Kidney (tissue), 22 donors: ENCODE measurements around the gene SPRR1A. TPM values are rescaled to one million over a fixed set of nuclear protein-coding genes. Genes with fewer than 3 reads are reported as not detected.

Experiments used
- DNase-seq, 5 donors: peaks; one replicate each; pipeline ENCODE4 v3.0.0-alpha.2; 2013 to 2020
- FAIRE-seq: peaks from 2 replicates; lab custom pipeline; 2012; peaks lifted over from hg19 to GRCh38; lab: Jason Lieb, UNC
- H3K27ac ChIP-seq, 2 donors: one replicate each; pipeline ENCODE4 v1.7.0; 2013; ENCODE audit warnings: low read depth in 2 of 2, low read length in 2 of 2, inconsistent platforms in 1 of 2
- H3K27me3 ChIP-seq: one replicate; pipeline ENCODE4 v1.7.1; 2013; ENCODE audit warnings: low read length, inconsistent platforms; ENCODE audit not compliant: control insufficient read depth, insufficient read depth
- H3K36me3 ChIP-seq, 3 donors: one replicate each; pipeline versions ENCODE4 v1.7.0 to v1.7.1; 2013; ENCODE audit warnings: low read length in 3 of 3, control low read depth in 1 of 3, inconsistent platforms in 1 of 3; ENCODE audit not compliant: insufficient read depth in 3 of 3, control insufficient read depth in 2 of 3
- H3K4me1 ChIP-seq, 3 donors: one replicate each; pipeline versions ENCODE4 v1.7.0 to v1.7.1; 2013; ENCODE audit warnings: low read length in 3 of 3, inconsistent platforms in 1 of 3, low read depth in 1 of 3; ENCODE audit not compliant: control insufficient read depth in 2 of 3, insufficient read depth in 2 of 3
- H3K4me3 ChIP-seq, 3 donors: one replicate each; pipeline versions ENCODE4 v1.7.0 to v1.8.1; 2013; ENCODE audit warnings: low read length in 3 of 3, control low read depth in 1 of 3, inconsistent platforms in 1 of 3
- H3K9ac ChIP-seq, 3 donors: one replicate each; pipeline versions ENCODE4 v1.7.0 to v1.7.1; 2013; ENCODE audit warnings: low read length in 3 of 3, control low read depth in 1 of 3, inconsistent platforms in 1 of 3
- H3K9me3 ChIP-seq, 3 donors: one replicate each; pipeline versions ENCODE4 v1.7.0 to v1.7.1; 2013; ENCODE audit warnings: low read length in 3 of 3, control low read depth in 1 of 3, inconsistent platforms in 1 of 3; ENCODE audit not compliant: control insufficient read depth in 2 of 3, insufficient read depth in 1 of 3
- CTCF ChIP-seq: IDR thresholded peaks from 3 replicates; pipeline ENCODE4 v1.5.1; 2012; ENCODE audit warnings: mild to moderate bottlenecking, moderate library complexity, borderline replicate concordance; ENCODE audit not compliant: insufficient read depth; ENCODE audit errors: extremely low read depth
- intact Hi-C: fragments of 100-400 bp; cut with DNase I; formaldehyde crosslinking; loops from one replicate; pipeline ENCODE4 v1.11.1; 2022
- long read RNA-seq, 10 donors: library from polyadenylated mRNA in 1 of 10; unstranded in 1 of 10; transcript quantifications; one replicate each; pipeline ENCODE4 v2.0.0 and lab custom pipeline, GENCODE V29; 2021 to 2026
- polyA plus RNA-seq: library from polyadenylated mRNA; stranded (reverse); fragments of 350-450 nt; fragmentation: Illumina TruSeq; extraction: RNeasy Lipid Tissue Mini Kit (QIAGEN cat#74804); gene quantifications from one replicate; pipeline ENCODE4 v1.2.3, GENCODE V29; 2014; ENCODE audit warnings: low read depth, low replicate concordance; ENCODE audit not compliant: insufficient read depth
- total RNA-seq: library from RNA; stranded (reverse); fragmentation: NEBNext Ultra II Directional; extraction: Animal tissue kit (Norgen Biotek cat#: 25700); gene quantifications from one replicate; pipeline ENCODE4 v1.2.1, GENCODE V29; 2021
- donor health status: control.
- donor health status: control.
- donor health status: control.
- donor health status: control.
- donor health status: control.
- donor health status: DM: yes; HTN: yes; CAD: no.
- donor health status: Normal renal cell carcinoma (clear cell type).

SPRR1A gene
- total RNA-seq (not detected), polyA plus RNA-seq (not detected)
- long read RNA-seq, donor 1, result 0 reads
- long read RNA-seq, donor 2, result 0 reads
- long read RNA-seq, donor 3, result 0 reads
- long read RNA-seq, donor 4, result 0 reads
- long read RNA-seq, donor 5, result 0 reads
- long read RNA-seq, donor 6, result 0 reads
- long read RNA-seq, donor 7, result 0 reads
- long read RNA-seq, donor 8, result 0 reads
- long read RNA-seq, donor 9, result 0 reads
- long read RNA-seq, donor 10, result 0 reads

DNA sequence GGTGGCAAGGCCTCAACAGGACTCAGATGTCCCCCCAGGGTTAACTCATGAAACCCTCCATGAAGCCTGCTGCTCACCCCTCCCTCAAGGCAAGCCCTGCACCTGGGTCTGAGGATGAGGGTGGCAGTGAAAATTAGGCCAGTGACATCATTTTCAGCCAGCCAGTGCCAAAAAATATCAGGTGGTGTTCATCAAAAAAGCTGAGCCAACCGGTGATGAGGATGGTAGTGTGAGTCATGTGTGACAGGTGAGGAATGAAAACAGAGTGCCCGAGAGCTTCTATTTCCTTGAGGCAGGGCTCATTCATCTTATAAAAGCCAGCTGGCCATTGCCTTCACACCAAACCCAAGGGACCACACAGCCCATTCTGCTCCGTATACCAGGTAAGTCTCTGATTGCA is at the start of gene SPRR1A:
Gene SPRR1A (plus strand): TSS at position 339 of the 400 bp plus-strand sequence. CDS start 1,150 bp downstream, outside the sequence.
- H3K27me3 ChIP-seq, result no peaks in the 10 kb centered on the region
- TF ChIP-seq CTCF, result no peak
- no peak for FAIRE-seq
- no peaks in the 10 kb centered on the region for H3K36me3 ChIP-seq
- no peak within 1 kb of the TSS for H3K27ac ChIP-seq
- no peak within 1 kb of the TSS for H3K9ac ChIP-seq
- H3K4me3 ChIP-seq, result no peak within 1 kb of the TSS
- H3K9me3 ChIP-seq, result peaks cover 0 to 1% (median 0%) of the 10 kb centered on the region in 3 donors
- DNase-seq, result no peak
- intact Hi-C loops, result no loop called here
- H3K4me1 ChIP-seq, result peaks cover 0 to 3% (median 0%) of the 10 kb centered on the region in 3 donors

DNA sequence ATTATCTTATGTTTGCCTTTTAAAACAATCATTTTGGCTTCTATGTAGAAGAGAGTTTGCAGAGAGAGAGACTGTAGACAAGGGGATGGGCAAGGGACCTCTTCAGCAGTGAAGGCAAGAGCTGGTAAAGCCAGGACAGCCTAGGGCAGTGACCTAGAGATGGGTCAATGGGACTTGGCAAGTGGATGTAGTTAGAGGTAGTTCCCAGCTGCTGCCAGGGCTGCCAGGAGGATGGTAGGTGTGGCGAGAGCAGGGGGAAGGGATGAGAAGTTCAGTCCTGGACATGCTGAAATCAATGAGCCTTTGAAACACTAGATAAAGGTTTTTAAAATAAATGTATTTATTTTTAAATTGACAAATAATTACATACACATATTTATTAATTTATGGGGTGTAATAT is 43.3 kb upstream of the SPRR1A start:
- Histone ChIP-seq H3K9me3 (no peaks in the 10 kb centered on the region), H3K27ac (no peak overlapping the region), H3K27me3 (no peaks in the 10 kb centered on the region), H3K9ac (no peak overlapping the region), H3K36me3 (no peaks in the 10 kb centered on the region), H3K4me3 (no peak overlapping the region), H3K4me1 (no peaks in the 10 kb centered on the region)
- FAIRE-seq, result no peak
- intact Hi-C loops, result no loop called here
- no peak for TF ChIP-seq CTCF
- no peak for DNase-seq

DNA sequence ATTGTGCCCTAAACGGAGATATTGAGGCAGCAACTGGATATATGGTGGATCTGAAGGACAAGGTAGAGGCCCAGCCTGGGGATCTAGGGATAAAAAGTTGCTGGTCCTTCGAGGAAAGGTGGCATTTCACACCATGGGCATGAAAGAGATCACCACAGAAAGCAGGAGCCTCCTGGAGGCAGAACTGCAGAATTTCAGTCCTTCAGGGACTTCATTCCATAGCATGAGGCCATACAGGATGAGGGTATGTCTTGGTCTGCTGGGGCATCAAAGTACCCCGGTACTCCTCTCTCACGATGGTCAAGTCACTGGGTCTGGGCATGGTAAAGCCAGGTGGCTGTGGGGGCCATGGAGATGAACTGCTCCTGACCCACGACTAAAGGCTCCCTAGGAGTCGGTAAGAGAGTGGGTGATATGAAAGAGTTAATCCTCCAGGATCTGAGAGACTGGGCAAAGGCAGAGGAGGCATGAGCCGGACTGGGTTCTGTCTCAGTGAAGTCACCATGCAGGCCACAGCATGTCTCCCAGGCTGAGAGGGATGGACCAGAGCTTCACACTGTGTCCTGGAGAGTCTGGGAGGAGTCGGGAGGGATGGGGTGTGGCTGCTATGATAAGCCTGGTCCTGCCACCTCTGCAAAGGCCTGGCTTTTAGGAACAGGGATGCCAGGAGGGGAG is 42.7 kb upstream of the SPRR1A start:
- intact Hi-C loops, result no loop called here
- no peaks in the 10 kb centered on the region for H3K27me3 ChIP-seq
- no peak overlapping the region for H3K4me3 ChIP-seq
- no peak for FAIRE-seq
- H3K9me3 ChIP-seq, result no peaks in the 10 kb centered on the region
- no peak overlapping the region for H3K9ac ChIP-seq
- no peak for DNase-seq
- no peaks in the 10 kb centered on the region for H3K4me1 ChIP-seq
- no peak for TF ChIP-seq CTCF
- no peaks in the 10 kb centered on the region for H3K36me3 ChIP-seq
- H3K27ac ChIP-seq, result no peak overlapping the region
